Measurements from ENCODE around the gene TDRD3. TPM values are rescaled to one million over a fixed set of nuclear protein-coding genes. Genes with fewer than 3 reads are reported as not detected.

Gene TDRD3
- total RNA-seq, 1 experiment from 2014 or later: 10.7 TPM

- Histone ChIP-seq H3K36me3 (no peaks in the 10 kb centered on the region), H3K9me3 (replicated peaks) (no peaks in the 10 kb centered on the region), H3K27ac (no peak overlapping the region), H3K27me3 (replicated peaks) (no peaks in the 10 kb centered on the region), H3K4me3 (no peak overlapping the region), H3K4me1 (replicated peaks) (peaks cover 2% of the 10 kb centered on the region)
- no peak for DNase-seq (ENCODE audit: low read depth in 1 of 2, low spot score in 2 of 2)
Observed at GRCh38 chr13:60514891-60515290, 117.9 kb downstream of the TDRD3 start.

- no peaks in the 10 kb centered on the region for H3K36me3 ChIP-seq
- H3K9me3 ChIP-seq (replicated peaks): no peaks in the 10 kb centered on the region
- H3K4me1 ChIP-seq (replicated peaks): no peaks in the 10 kb centered on the region
- H3K4me3 ChIP-seq: no peak overlapping the region
- no peaks in the 10 kb centered on the region for H3K27me3 ChIP-seq (replicated peaks)
- H3K27ac ChIP-seq: no peak overlapping the region
- DNase-seq (ENCODE audit: low read depth in 1 of 2, low spot score in 2 of 2): no peak
Observed at GRCh38 chr13:60519496-60519895, 122.5 kb downstream of the TDRD3 start.

- Histone ChIP-seq H3K36me3 (no peaks in the 10 kb centered on the region), H3K27me3 (replicated peaks) (no peaks in the 10 kb centered on the region), H3K4me1 (replicated peaks) (no peaks in the 10 kb centered on the region), H3K9me3 (replicated peaks) (no peaks in the 10 kb centered on the region), H3K27ac (no peak overlapping the region), H3K4me3 (no peak overlapping the region)
- DNase-seq (ENCODE audit: low read depth in 1 of 2, low spot score in 2 of 2): no peak
Observed at GRCh38 chr13:60520902-60521569, 124.0 kb downstream of the TDRD3 start.

GRCh38 chr13:60538566-60538965 lies 141.5 kb downstream of the TDRD3 start:
- Histone ChIP-seq H3K4me1 (replicated peaks) (no peaks in the 10 kb centered on the region), H3K9me3 (replicated peaks) (no peaks in the 10 kb centered on the region), H3K4me3 (no peak overlapping the region), H3K27me3 (replicated peaks) (no peaks in the 10 kb centered on the region), H3K27ac (no peak overlapping the region), H3K36me3 (no peaks in the 10 kb centered on the region)
- DNase-seq (ENCODE audit: low read depth in 1 of 2, low spot score in 2 of 2): no peak

GRCh38 chr13:60540276-60540675 lies 143.3 kb downstream of the TDRD3 start:
- no peaks in the 10 kb centered on the region for H3K9me3 ChIP-seq (replicated peaks)
- H3K27me3 ChIP-seq (replicated peaks): no peaks in the 10 kb centered on the region
- H3K27ac ChIP-seq: no peak overlapping the region
- no peak for DNase-seq (ENCODE audit: low read depth in 1 of 2, low spot score in 2 of 2)
- no peaks in the 10 kb centered on the region for H3K36me3 ChIP-seq
- no peak overlapping the region for H3K4me3 ChIP-seq
- H3K4me1 ChIP-seq (replicated peaks): no peaks in the 10 kb centered on the region

- H3K9me3 ChIP-seq (replicated peaks): no peaks in the 10 kb centered on the region
- no peak for DNase-seq (ENCODE audit: low read depth in 1 of 2, low spot score in 2 of 2)
- H3K4me3 ChIP-seq: no peak overlapping the region
- H3K4me1 ChIP-seq (replicated peaks): no peaks in the 10 kb centered on the region
- no peaks in the 10 kb centered on the region for H3K36me3 ChIP-seq
- no peak overlapping the region for H3K27ac ChIP-seq
- H3K27me3 ChIP-seq (replicated peaks): no peaks in the 10 kb centered on the region
Observed at GRCh38 chr13:60562096-60562780, 165.2 kb downstream of the TDRD3 start.

GRCh38 chr13:60571571-60571970 lies 174.6 kb downstream of the TDRD3 start:
- 0 out of 2 replicates have a peak overlapping the region, but pooled peaks have one; percentile 22 for H3K27ac ChIP-seq
- peaks cover 21% of the 10 kb centered on the region for H3K4me1 ChIP-seq (replicated peaks)
- no peak for DNase-seq (ENCODE audit: low read depth in 1 of 2, low spot score in 2 of 2)
- no peaks in the 10 kb centered on the region for H3K27me3 ChIP-seq (replicated peaks)
- no peaks in the 10 kb centered on the region for H3K36me3 ChIP-seq
- no peak overlapping the region for H3K4me3 ChIP-seq
- no peaks in the 10 kb centered on the region for H3K9me3 ChIP-seq (replicated peaks)

GRCh38 chr13:60572003-60572798 lies 175.2 kb downstream of the TDRD3 start:
- no peaks in the 10 kb centered on the region for H3K36me3 ChIP-seq
- peak overlapping the region; percentile 45 for H3K27ac ChIP-seq
- H3K4me3 ChIP-seq: no peak overlapping the region
- H3K9me3 ChIP-seq (replicated peaks): no peaks in the 10 kb centered on the region
- no peaks in the 10 kb centered on the region for H3K27me3 ChIP-seq (replicated peaks)
- DNase-seq (ENCODE audit: low read depth in 1 of 2, low spot score in 2 of 2): peak in 1 of 2 experiments; percentile 49
- peaks cover 21% of the 10 kb centered on the region for H3K4me1 ChIP-seq (replicated peaks)

GRCh38 chr13:60572855-60573254 lies 175.8 kb downstream of the TDRD3 start:
- no peak for DNase-seq (ENCODE audit: low read depth in 1 of 2, low spot score in 2 of 2)
- no peaks in the 10 kb centered on the region for H3K27me3 ChIP-seq (replicated peaks)

GRCh38 chr13:60574735-60575134 lies 177.7 kb downstream of the TDRD3 start:
- DNase-seq (ENCODE audit: low read depth in 1 of 2, low spot score in 2 of 2): no peak
- Histone ChIP-seq H3K36me3 (no peaks in the 10 kb centered on the region), H3K9me3 (replicated peaks) (no peaks in the 10 kb centered on the region), H3K4me1 (replicated peaks) (peaks cover 20% of the 10 kb centered on the region), H3K4me3 (no peak overlapping the region), H3K27me3 (replicated peaks) (no peaks in the 10 kb centered on the region), H3K27ac (no peak overlapping the region)

More at GRCh38 chr13:60572855-60573254, 175.8 kb downstream of the TDRD3 start:
- Histone ChIP-seq H3K27ac (peak overlapping the region; percentile 45), H3K4me1 (replicated peaks) (peaks cover 21% of the 10 kb centered on the region), H3K4me3 (no peak overlapping the region), H3K36me3 (no peaks in the 10 kb centered on the region), H3K9me3 (replicated peaks) (no peaks in the 10 kb centered on the region)

GRCh38 chr13:60575142-60575541 lies 178.1 kb downstream of the TDRD3 start:
- Histone ChIP-seq H3K27ac (no peak overlapping the region), H3K36me3 (no peaks in the 10 kb centered on the region), H3K4me1 (replicated peaks) (peaks cover 17% of the 10 kb centered on the region), H3K27me3 (replicated peaks) (no peaks in the 10 kb centered on the region), H3K9me3 (replicated peaks) (no peaks in the 10 kb centered on the region; the same call in 1 of the 2 replicates), H3K4me3 (no peak overlapping the region)
- no peak for DNase-seq (ENCODE audit: low read depth in 1 of 2, low spot score in 2 of 2)

- Histone ChIP-seq H3K4me3 (no peak overlapping the region), H3K27me3 (replicated peaks) (no peaks in the 10 kb centered on the region), H3K4me1 (replicated peaks) (peaks cover 8% of the 10 kb centered on the region), H3K9me3 (replicated peaks) (no peaks in the 10 kb centered on the region; the same call in 1 of the 2 replicates), H3K36me3 (no peaks in the 10 kb centered on the region), H3K27ac (no peak overlapping the region)
- DNase-seq (ENCODE audit: low read depth in 1 of 2, low spot score in 2 of 2): no peak
Observed at GRCh38 chr13:60577761-60578160, 180.7 kb downstream of the TDRD3 start.

- Histone ChIP-seq H3K27me3 (replicated peaks) (no peaks in the 10 kb centered on the region), H3K9me3 (replicated peaks) (no peaks in the 10 kb centered on the region; the same call in 1 of the 2 replicates), H3K27ac (peak overlapping the region; percentile 99), H3K4me1 (replicated peaks) (peaks cover 28% of the 10 kb centered on the region), H3K36me3 (no peaks in the 10 kb centered on the region), H3K4me3 (peak overlapping the region; percentile 8; the same call in 1 of the 2 replicates)
- DNase-seq (ENCODE audit: low read depth in 1 of 2, low spot score in 2 of 2): peak; percentile 61 to 84
Observed at GRCh38 chr13:60583196-60583888, 186.3 kb downstream of the TDRD3 start.
